Heart left ventricle (tissue), 16 donors: Measurements from ENCODE around the gene ZMIZ1. TPM values are rescaled to one million over a fixed set of nuclear protein-coding genes. Genes with fewer than 3 reads are reported as not detected.
A peak's percentile ranks its signal among the peaks of the same experiment; 100 is the strongest.

Experiments used
- ATAC-seq, 4 donors: fragments of 200-7000 bp; cut with Tn5 transposase; one replicate each; pipeline ENCODE4 v1.9.1; 2020 to 2022; ENCODE audit warnings: moderate library complexity in 4 of 4, mild to moderate bottlenecking in 3 of 4, moderate number of reproducible peaks in 1 of 4
- DNase-seq, 5 donors: peaks; one replicate each; pipeline ENCODE4 v3.0.0-alpha.2; 2020
- H3K27ac ChIP-seq, 12 donors: fragments of 200-600 bp; sonication (generic) in 4 of 12; one replicate each; pipeline versions ENCODE4 v1.5.0 to v1.8.0; 2016 to 2022; ENCODE audit warnings: mild to moderate bottlenecking in 2 of 12
- H3K27me3 ChIP-seq, 9 donors: fragments of 200-600 bp; sonication (generic) in 2 of 9; one replicate each; pipeline versions ENCODE4 v1.5.1 to v1.8.0; 2016 to 2022; ENCODE audit warnings: mild to moderate bottlenecking in 3 of 9
- H3K36me3 ChIP-seq, 9 donors: fragments of 200-600 bp; sonication (generic) in 2 of 9; one replicate each; pipeline versions ENCODE4 v1.5.0 to v1.8.0; 2018 to 2022; ENCODE audit warnings: mild to moderate bottlenecking in 2 of 9
- H3K4me1 ChIP-seq, 12 donors: fragments of 200-600 bp; sonication (generic) in 4 of 12; one replicate each; pipeline versions ENCODE4 v1.5.0 to v1.8.0; 2016 to 2022; ENCODE audit warnings: mild to moderate bottlenecking in 3 of 12
- H3K4me3 ChIP-seq, 12 donors: fragments of 200-600 bp; sonication (generic) in 4 of 12; one replicate each; pipeline versions ENCODE4 v1.5.0 to v1.8.0; 2017 to 2022; ENCODE audit warnings: mild to moderate bottlenecking in 9 of 12, moderate library complexity in 4 of 12
- H3K9me3 ChIP-seq, 12 donors: fragments of 200-600 bp; sonication (generic) in 4 of 12; one replicate each; pipeline versions ENCODE4 v1.5.0 to v1.8.0; 2016 to 2022; ENCODE audit warnings: mild to moderate bottlenecking in 1 of 12
- POLR2A ChIP-seq, 2 donors: fragments of 450-650 bp; IDR thresholded peaks; one replicate each; pipeline ENCODE4 v1.6.1; 2017; ENCODE audit warnings: antibody characterized with exemption in 2 of 2, mild to moderate bottlenecking in 2 of 2, moderate library complexity in 2 of 2
- WGBS, 4 donors: extraction: QIAGEN DNeasy Blood & Tissue Kit in 2 of 4; methylation state at CpG; one replicate each; pipeline versions ENCODE4 v1.1.5 to v1.1.7; 2013 to 2018; 5-methylcytosine and 5-hydroxymethylcytosine counted together
- intact Hi-C, 10 donors: fragments of 100-400 bp; cut with DNase I; formaldehyde crosslinking; loops; one replicate each; pipeline versions ENCODE4 v1.11.1 to v1.14.2; 2022
- polyA plus RNA-seq, 2 donors: library from polyadenylated mRNA; stranded (reverse); fragments of 200-250 nt; gene quantifications; one replicate each; pipeline ENCODE4 v1.2.3, GENCODE V29; 2013
- total RNA-seq, 9 donors: library from RNA; depleted of rRNA in 2 of 9; stranded (reverse); fragments of >200 nt in 2 of 9; fragmentation: NEBNext Ultra II Directional in 3 of 9; extraction: Animal tissue kit (Norgen Biotek cat#: 25700) in 3 of 9; gene quantifications; one replicate each; pipeline versions ENCODE4 v1.1.0 to v1.2.4, GENCODE V29; 2016 to 2023
- TF ChIP-seq, protein P1 (sequence below), 12 donors: fragments of 200-600 bp; sonication (generic) in 4 of 12; IDR thresholded peaks; one replicate each; pipeline versions ENCODE4 v1.5.0 to v1.8.0; 2018 to 2022; ENCODE audit warnings: antibody characterized with exemption in 12 of 12, mild to moderate bottlenecking in 5 of 12
- donor health status: ischemic (EF 13 %, LVEDD 7.1; RV severe dilation, severe dysfunction).
- donor health status: healthy with polysubstance abuse.
- donor health status: DM: no; HTN: yes; CAD: no.
- donor health status: DM: no; HTN: no; CAD: no.
- donor health status: ischemic (EF 25% LVEDD 6.9; RV normal size, moderate dysfunction).
- donor health status: ischemic (EF 25% LVEDD 5.7; RV mildly dilated, moderate dysfunction).
- donor health status: healthy.
- donor health status: DM: yes; HTN: yes; CAD: no.
- donor health status: ischemic (EF 35%, LVEDD 5.7; RV mildly dilated, moderate dysfunction).
- donor health status: nonischemic (EF 11% LVEDD 7.7; RV severe dilation, severe dysfunction).
- donor health status: DM: yes; HTN: yes; CAD: no.
- donor health status: PGD.
- donor health status: ischemic (EF 29% LVEDD 5.4; RV normal size, mild dysfunction).
- donor health status: nonischemic (EF 23%, LVEDD 6.1; RV moderate dilation, normal function).

ZMIZ1 gene
- total and polyA plus RNA-seq, 11 donors, result 19.7 to 75.4 (median 49.2) TPM

DNA sequence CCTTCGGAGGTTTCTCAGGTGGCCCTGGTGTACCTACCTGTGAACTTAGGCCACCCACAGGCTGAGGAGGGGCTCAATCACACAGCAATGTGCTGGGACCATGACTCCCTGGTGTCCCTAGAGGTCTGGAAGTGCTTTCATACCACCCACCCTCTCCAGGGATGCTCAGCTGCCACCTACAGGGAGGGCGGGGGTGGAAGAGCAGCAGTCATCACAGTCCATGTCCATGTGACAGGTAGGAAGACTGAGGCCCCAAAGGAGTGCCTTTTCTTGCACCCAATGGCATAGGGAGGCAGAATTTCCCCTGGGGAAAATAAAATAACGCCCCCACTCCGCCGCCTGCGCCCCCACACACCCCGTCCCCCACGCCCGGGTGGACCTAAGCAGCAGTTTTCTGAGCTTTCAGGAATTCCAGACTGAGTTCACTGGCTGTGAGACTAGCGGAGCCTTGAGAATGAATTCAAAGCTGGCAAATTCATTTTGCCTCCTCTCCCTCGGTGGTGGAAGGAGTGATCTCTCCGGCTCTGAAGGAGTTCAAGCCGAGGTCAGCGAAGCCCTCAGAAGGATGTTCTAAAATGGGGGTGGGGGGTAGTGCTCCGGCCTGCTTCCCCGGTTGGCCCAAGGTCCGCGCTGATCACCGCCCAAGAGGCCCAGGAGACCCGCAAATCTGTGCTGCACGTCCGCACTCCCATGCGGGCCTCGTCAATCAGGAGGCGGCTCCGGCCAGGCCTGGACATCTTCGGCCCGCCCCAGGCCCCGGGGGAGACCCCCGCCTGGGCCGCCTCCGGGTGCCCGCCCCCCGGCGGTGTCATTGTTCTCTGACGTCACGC lies 2.1 kb upstream of the ZMIZ1 start:
- H3K4me1 ChIP-seq, result peaks cover 0 to 31% (median 20%) of the 10 kb centered on the region in 12 donors
- peak overlapping the region; percentile 16 to 99 (median 91) for H3K4me3 ChIP-seq
- peak overlapping the region; percentile 23 to 100 (median 97) for H3K27ac ChIP-seq
- intact Hi-C loops, result loop anchor here in 7 of 10 donors (2.0 to 10.0 kb wide), 16 partner anchors 89 to 1022 kb away; no protein-coding TSS in a partner anchor
- H3K9me3 ChIP-seq, result no peaks in the 10 kb centered on the region
- 11 to 41% (median 17%) methylated on average over 10 to 37 of the region's 37 CpGs for WGBS, 4 donors
- TF ChIP-seq, protein P1, sequence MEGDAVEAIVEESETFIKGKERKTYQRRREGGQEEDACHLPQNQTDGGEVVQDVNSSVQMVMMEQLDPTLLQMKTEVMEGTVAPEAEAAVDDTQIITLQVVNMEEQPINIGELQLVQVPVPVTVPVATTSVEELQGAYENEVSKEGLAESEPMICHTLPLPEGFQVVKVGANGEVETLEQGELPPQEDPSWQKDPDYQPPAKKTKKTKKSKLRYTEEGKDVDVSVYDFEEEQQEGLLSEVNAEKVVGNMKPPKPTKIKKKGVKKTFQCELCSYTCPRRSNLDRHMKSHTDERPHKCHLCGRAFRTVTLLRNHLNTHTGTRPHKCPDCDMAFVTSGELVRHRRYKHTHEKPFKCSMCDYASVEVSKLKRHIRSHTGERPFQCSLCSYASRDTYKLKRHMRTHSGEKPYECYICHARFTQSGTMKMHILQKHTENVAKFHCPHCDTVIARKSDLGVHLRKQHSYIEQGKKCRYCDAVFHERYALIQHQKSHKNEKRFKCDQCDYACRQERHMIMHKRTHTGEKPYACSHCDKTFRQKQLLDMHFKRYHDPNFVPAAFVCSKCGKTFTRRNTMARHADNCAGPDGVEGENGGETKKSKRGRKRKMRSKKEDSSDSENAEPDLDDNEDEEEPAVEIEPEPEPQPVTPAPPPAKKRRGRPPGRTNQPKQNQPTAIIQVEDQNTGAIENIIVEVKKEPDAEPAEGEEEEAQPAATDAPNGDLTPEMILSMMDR (IDR thresholded peaks at IDR 0.05), result peak in 6 of 12 donors; percentile 7 to 44 (median 28)
- no peak for TF ChIP-seq POLR2A (IDR thresholded peaks at IDR 0.05)
- DNase-seq (peak in 1 of 5 donors; percentile 86), ATAC-seq (peak in 3 of 4 donors; percentile 2 to 10 (median 9))
- H3K27me3 ChIP-seq, result no peaks in the 10 kb centered on the region
- no peaks in the 10 kb centered on the region for H3K36me3 ChIP-seq

GRCh38 chr10:79067241-79068202 lies 1.2 kb upstream of the ZMIZ1 start:
- TF ChIP-seq, protein P1 (IDR thresholded peaks at IDR 0.05), result peak in 6 of 12 donors; percentile 5 to 36 (median 30)
- TF ChIP-seq POLR2A (IDR thresholded peaks at IDR 0.05), result no peak
- H3K4me3 ChIP-seq, result peak overlapping the region; percentile 26 to 99 (median 91)
- peak overlapping the region; percentile 59 to 100 (median 98) for H3K27ac ChIP-seq
- 1 to 3% (median 1%) methylated on average over 44 to 81 of the region's 81 CpGs for WGBS, 4 donors
- no peaks in the 10 kb centered on the region for H3K27me3 ChIP-seq
- no peaks in the 10 kb centered on the region for H3K9me3 ChIP-seq
- intact Hi-C loops, result loop anchor here (1.0 to 10.0 kb wide), 24 partner anchors 71 to 1023 kb away; no protein-coding TSS in a partner anchor
- peaks cover 4 to 40% (median 29%) of the 10 kb centered on the region in 12 donors for H3K4me1 ChIP-seq
- no peaks in the 10 kb centered on the region for H3K36me3 ChIP-seq
- peak in 3 of 4 donors; percentile 21 to 26 (median 25) for ATAC-seq
- peak; percentile 90 to 95 (median 92) for DNase-seq

DNA sequence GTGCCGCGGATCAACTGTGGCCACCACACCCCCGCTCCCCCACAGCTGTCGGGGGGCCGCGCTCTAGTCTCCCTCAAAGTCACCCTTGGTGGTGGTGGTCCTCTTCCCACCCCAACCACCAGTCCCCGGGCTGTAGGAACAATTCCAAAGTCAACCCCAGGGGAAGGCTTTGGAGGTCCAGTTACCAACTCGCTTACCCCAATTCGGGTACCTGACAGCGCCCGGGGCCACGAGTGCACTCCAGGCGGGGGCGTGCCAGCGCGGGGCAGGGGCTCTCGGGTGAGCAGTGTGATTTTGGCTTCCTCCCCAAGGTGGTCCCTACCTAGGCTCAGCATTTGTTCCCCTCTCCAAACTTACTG lies 584 bp upstream of the ZMIZ1 start:
- peak in 1 of 5 donors; percentile 46 for DNase-seq
- 2 to 11% (median 8%) methylated on average over 11 to 17 of the region's 17 CpGs; no CpG with 5 or more reads in 1 of the 4 donors for WGBS, 4 donors

More for the DNA sequence above, 584 bp upstream of the ZMIZ1 start:
- intact Hi-C loops, result loop anchor here (1.0 to 10.0 kb wide), 24 partner anchors 71 to 1023 kb away; no protein-coding TSS in a partner anchor
- Histone ChIP-seq H3K27me3 (no peaks in the 10 kb centered on the region), H3K4me1 (peaks cover 6 to 42% (median 35%) of the 10 kb centered on the region in 12 donors), H3K4me3 (peak overlapping the region; percentile 26 to 99 (median 91)), H3K27ac (peak overlapping the region; percentile 59 to 100 (median 98)), H3K36me3 (no peaks in the 10 kb centered on the region), H3K9me3 (no peaks in the 10 kb centered on the region)
- ATAC-seq, result no peak
- TF ChIP-seq, protein P1 (IDR thresholded peaks at IDR 0.05), result peak in 1 of 12 donors; percentile 19
- TF ChIP-seq POLR2A (IDR thresholded peaks at IDR 0.05), result no peak
